Measurements from ENCODE around the gene MOGAT3. TPM values are rescaled to one million over a fixed set of nuclear protein-coding genes. Genes with fewer than 3 reads are reported as not detected.

Gene MOGAT3
- total and polyA plus RNA-seq, 9 of the 15 experiments (the other 6 are each of a cell fraction or from before 2014, with no cell fraction given) = 0.07 to 0.17 (median 0.13) TPM; not detected in 6

DNA sequence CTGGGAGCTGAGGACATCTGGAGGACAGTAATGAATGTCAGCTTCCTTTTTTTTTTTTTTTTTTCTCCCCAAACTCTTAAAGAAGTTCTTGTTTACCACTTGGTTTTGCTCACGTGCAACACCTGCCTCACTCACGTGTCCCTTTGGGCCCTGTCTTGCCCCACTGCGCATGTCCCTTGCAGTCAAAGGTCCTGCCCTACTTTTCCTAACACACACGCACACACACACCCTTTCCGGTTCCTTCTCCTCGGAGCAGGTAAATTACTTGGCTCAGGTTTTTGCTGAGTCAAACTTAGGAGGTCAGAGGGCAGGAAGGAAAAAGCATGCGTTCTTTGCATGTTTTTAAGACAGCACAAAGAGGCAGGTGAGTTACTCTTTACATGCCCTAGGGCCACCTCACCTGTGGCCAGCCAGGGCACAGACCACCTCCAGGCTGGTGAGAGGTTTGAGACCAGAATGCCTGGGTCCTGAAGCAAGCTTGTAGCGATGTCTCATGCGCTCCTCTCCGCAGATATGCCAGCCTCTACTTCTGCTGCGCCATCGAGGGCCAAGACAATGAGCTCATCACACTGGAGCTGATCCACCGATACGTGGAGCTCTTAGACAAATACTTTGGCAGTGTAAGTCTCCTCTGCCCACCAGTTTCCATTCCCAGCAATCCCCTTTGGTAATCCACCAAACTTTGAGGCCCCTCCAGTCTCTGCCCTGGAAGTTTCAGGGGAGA, 43.8 kb downstream of the MOGAT3 start (continued):
- TF ChIP-seq, protein P1, sequence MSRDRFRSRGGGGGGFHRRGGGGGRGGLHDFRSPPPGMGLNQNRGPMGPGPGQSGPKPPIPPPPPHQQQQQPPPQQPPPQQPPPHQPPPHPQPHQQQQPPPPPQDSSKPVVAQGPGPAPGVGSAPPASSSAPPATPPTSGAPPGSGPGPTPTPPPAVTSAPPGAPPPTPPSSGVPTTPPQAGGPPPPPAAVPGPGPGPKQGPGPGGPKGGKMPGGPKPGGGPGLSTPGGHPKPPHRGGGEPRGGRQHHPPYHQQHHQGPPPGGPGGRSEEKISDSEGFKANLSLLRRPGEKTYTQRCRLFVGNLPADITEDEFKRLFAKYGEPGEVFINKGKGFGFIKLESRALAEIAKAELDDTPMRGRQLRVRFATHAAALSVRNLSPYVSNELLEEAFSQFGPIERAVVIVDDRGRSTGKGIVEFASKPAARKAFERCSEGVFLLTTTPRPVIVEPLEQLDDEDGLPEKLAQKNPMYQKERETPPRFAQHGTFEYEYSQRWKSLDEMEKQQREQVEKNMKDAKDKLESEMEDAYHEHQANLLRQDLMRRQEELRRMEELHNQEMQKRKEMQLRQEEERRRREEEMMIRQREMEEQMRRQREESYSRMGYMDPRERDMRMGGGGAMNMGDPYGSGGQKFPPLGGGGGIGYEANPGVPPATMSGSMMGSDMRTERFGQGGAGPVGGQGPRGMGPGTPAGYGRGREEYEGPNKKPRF (IDR thresholded peaks at IDR 0.05; ENCODE audit: low read depth, low read length) = no peak
- TF ChIP-seq ZNF354B (CRISPR knock-in tag; IDR thresholded peaks at IDR 0.05) (no peak), ZNF586 (CRISPR knock-in tag; conservative IDR thresholded peaks at IDR 0.05) (no peak), ZNF695 (CRISPR knock-in tag; IDR thresholded peaks at IDR 0.05) (no peak), PHTF2 (CRISPR knock-in tag; IDR thresholded peaks at IDR 0.05) (no peak), ZNF124 (CRISPR knock-in tag; IDR thresholded peaks at IDR 0.05) (no peak), SRSF7 (optimal IDR thresholded peaks at IDR 0.05; ENCODE audit: low read depth, low read length) (no peak), GTF2E2 (tag; IDR thresholded peaks at IDR 0.05) (no peak), SMARCE1 (IDR thresholded peaks at IDR 0.05) (no peak), HNRNPK (IDR thresholded peaks at IDR 0.05; ENCODE audit: low read depth, low read length, poor library complexity, severe bottlenecking) (no peak), ZNF561 (CRISPR knock-in tag; conservative IDR thresholded peaks at IDR 0.05) (no peak), ELF4 (CRISPR knock-in tag; IDR thresholded peaks at IDR 0.05) (no peak), SIN3B (IDR thresholded peaks at IDR 0.05; ENCODE audit: low read depth) (no peak)
- TF ChIP-seq, protein P2, sequence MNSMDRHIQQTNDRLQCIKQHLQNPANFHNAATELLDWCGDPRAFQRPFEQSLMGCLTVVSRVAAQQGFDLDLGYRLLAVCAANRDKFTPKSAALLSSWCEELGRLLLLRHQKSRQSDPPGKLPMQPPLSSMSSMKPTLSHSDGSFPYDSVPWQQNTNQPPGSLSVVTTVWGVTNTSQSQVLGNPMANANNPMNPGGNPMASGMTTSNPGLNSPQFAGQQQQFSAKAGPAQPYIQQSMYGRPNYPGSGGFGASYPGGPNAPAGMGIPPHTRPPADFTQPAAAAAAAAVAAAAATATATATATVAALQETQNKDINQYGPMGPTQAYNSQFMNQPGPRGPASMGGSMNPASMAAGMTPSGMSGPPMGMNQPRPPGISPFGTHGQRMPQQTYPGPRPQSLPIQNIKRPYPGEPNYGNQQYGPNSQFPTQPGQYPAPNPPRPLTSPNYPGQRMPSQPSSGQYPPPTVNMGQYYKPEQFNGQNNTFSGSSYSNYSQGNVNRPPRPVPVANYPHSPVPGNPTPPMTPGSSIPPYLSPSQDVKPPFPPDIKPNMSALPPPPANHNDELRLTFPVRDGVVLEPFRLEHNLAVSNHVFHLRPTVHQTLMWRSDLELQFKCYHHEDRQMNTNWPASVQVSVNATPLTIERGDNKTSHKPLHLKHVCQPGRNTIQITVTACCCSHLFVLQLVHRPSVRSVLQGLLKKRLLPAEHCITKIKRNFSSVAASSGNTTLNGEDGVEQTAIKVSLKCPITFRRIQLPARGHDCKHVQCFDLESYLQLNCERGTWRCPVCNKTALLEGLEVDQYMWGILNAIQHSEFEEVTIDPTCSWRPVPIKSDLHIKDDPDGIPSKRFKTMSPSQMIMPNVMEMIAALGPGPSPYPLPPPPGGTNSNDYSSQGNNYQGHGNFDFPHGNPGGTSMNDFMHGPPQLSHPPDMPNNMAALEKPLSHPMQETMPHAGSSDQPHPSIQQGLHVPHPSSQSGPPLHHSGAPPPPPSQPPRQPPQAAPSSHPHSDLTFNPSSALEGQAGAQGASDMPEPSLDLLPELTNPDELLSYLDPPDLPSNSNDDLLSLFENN (IDR thresholded peaks at IDR 0.05; ENCODE audit: low read depth in 2 of 2, low read length in 2 of 2) = no peak
- TF ChIP-seq, protein P3, sequence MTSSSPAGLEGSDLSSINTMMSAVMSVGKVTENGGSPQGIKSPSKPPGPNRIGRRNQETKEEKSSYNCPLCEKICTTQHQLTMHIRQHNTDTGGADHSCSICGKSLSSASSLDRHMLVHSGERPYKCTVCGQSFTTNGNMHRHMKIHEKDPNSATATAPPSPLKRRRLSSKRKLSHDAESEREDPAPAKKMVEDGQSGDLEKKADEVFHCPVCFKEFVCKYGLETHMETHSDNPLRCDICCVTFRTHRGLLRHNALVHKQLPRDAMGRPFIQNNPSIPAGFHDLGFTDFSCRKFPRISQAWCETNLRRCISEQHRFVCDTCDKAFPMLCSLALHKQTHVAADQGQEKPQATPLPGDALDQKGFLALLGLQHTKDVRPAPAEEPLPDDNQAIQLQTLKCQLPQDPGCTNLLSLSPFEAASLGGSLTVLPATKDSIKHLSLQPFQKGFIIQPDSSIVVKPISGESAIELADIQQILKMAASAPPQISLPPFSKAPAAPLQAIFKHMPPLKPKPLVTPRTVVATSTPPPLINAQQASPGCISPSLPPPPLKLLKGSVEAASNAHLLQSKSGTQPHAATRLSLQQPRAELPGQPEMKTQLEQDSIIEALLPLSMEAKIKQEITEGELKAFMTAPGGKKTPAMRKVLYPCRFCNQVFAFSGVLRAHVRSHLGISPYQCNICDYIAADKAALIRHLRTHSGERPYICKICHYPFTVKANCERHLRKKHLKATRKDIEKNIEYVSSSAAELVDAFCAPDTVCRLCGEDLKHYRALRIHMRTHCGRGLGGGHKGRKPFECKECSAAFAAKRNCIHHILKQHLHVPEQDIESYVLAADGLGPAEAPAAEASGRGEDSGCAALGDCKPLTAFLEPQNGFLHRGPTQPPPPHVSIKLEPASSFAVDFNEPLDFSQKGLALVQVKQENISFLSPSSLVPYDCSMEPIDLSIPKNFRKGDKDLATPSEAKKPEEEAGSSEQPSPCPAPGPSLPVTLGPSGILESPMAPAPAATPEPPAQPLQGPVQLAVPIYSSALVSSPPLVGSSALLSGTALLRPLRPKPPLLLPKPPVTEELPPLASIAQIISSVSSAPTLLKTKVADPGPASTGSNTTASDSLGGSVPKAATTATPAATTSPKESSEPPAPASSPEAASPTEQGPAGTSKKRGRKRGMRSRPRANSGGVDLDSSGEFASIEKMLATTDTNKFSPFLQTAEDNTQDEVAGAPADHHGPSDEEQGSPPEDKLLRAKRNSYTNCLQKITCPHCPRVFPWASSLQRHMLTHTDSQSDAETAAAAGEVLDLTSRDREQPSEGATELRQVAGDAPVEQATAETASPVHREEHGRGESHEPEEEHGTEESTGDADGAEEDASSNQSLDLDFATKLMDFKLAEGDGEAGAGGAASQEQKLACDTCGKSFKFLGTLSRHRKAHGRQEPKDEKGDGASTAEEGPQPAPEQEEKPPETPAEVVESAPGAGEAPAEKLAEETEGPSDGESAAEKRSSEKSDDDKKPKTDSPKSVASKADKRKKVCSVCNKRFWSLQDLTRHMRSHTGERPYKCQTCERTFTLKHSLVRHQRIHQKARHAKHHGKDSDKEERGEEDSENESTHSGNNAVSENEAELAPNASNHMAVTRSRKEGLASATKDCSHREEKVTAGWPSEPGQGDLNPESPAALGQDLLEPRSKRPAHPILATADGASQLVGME (CRISPR knock-in tag; IDR thresholded peaks at IDR 0.05) = no peak
- TF ChIP-seq, protein P4, sequence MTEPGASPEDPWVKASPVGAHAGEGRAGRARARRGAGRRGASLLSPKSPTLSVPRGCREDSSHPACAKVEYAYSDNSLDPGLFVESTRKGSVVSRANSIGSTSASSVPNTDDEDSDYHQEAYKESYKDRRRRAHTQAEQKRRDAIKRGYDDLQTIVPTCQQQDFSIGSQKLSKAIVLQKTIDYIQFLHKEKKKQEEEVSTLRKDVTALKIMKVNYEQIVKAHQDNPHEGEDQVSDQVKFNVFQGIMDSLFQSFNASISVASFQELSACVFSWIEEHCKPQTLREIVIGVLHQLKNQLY (CRISPR knock-in tag; conservative IDR thresholded peaks at IDR 0.05) = no peak

Measured in K562 (cell line).